NCI-H526 treated with DMSO at 0.1 percent for 48 hours (cell line): ENCODE results near the gene SYCP2.
A peak's percentile ranks its signal among the peaks of the same experiment; 100 is the strongest.

Source experiments
- DNase-seq: peaks from one replicate; lab custom pipeline; 2025; lab: John Stamatoyannopoulos, UW

Gene SYCP2

DNA sequence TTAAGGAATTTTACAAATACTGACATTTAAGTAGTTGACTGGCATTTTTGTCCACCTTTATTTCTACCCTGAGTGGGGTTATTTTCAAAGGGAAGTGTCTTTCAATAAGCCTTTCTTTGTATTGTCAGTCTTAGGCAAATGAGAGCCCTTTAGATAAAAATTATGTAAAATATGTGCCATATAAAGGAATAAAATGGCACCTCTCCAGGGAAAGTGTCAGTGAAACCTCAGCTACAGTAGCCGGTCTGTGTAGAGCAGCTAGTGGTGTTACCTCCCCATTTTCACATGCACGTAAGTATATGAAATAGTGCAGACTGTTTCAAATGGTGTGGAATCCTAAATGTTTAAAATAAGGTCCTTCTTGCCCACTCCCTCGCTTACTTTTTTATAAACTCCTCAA, 11.7 kb upstream of the SYCP2 start:
- peak; percentile 92 for DNase-seq

GRCh38 chr20:59944726-59945125, 11.3 kb upstream of the SYCP2 start:
- no peak for DNase-seq

DNA sequence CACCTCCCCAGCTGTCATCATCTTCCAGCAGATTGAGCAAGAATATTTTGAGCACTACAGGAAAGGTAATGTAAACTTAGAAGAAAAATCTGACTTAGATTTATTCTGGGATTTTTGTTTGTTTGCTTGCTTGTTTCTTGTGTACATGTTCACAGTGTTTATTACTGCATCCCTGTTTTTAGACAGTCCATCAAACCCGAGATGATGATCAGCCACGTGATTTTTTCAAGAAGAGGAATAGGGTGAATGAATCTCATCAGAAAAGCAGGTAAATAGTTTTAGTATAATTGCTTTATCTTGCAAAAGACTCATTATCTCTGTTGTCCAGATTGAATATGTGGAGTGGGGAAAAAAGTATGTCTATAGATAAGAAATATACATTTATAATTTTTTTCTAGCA, 8.8 kb upstream of the SYCP2 start:
- no peak for DNase-seq

- no peak for DNase-seq
These were observed 7.5 kb upstream of the SYCP2 start for GRCh38 chr20:59940956-59941294.

DNA sequence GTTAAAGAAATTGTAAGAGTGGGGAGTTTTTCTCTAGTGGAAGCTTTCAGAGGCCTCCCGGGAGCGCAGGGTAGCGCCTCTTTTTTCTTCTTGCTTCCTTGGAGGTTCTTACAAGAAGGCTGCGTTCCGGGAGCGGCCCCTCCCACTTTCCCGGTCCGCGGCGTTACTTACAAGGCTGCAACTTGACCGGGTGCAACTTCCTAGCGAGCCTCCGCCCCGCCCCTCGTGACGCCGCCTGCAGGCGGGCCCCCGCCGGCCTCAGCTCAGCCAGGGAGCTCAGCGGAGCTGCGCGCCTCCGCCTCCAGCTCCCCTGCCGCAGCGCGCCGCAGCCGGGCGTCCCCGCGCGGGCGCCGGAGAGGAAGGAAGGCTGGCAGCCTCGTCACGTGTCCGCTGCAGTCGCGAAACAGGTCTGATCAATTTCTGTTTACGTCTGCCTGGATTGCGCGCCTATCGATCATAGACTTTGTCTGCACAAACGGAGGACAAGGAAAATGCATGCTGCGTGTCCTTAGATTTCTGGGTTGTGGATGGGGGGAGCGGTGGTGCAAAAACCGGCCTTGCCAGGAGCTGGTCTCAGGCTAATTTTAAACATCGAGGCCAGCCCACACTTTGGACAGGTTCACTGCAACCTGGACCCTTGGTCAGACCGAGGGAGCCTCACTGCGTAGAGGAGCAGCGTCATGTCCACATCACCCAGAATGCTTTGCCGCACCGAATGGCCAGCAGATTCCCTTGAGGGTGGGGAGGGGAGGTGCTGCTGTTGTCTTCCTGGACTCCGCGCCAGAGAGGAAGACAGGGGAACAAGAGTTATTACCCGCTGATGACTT, 6.9 kb upstream of the SYCP2 start, which contains the start of the genes FAM217B and PPP1R3D:
Gene FAM217B (plus strand): TSS at position 261 of the 827 bp plus-strand sequence. CDS start 3,555 bp downstream, outside the sequence.
Gene PPP1R3D (minus strand): TSS at position 177 of the 827 bp plus-strand sequence. CDS start 374 bp downstream, outside the sequence.
- peak; percentile 85 for DNase-seq

DNA sequence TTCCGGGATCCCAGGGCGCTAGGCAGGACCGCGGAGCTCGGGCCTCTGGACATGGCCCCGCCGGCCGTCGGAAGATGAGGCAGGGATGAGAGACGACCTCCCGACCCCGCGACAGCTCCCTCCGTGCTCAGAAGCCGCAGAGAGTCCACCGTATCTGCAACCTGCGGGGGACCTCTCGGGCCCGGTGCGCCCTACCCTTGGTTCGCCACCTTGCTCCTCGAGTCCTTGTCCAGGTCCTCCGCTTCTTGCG, 6.4 kb upstream of the SYCP2 start:
- DNase-seq = no peak

DNA sequence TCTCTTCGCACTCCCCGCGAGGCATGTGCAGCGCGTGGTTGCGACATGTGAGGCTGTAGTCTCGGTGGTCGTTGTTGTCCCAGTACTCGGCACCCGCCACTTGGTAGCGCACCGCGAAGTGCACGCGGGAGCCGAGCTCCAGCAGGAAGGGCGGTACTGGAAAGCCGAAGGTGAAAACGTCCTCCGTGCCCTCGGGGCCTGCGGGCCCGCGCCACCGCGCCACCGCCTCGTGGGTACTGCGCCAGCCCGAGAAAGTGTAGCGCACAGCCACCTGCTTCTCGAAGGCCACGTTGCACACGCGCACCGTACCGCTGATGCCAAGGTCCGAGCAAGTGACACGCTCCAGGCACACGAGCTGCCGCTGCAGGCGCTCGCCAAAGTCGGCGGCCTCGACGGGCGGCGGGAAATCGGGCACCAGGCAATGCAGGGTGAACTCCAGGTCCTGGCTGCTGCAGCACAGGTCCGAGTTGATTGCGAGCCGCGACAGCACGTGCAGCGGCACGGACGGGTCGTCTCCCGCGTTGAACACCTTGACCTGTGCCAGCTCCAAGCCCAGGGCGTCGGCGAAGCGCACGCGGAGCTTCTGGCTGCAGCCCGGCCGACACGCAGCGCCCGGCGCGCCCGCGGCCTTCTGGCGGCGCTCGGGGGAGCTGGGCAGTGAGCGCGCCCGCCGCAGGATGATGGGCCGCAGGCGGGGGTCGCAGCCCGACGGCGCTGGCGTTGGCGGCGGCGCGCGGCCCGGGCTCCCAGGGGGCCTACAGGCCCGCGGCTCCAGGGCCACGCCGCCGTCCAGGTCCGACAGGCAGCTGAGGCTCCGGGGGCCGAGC, 5.8 kb upstream of the SYCP2 start:
- no peak for DNase-seq

DNA sequence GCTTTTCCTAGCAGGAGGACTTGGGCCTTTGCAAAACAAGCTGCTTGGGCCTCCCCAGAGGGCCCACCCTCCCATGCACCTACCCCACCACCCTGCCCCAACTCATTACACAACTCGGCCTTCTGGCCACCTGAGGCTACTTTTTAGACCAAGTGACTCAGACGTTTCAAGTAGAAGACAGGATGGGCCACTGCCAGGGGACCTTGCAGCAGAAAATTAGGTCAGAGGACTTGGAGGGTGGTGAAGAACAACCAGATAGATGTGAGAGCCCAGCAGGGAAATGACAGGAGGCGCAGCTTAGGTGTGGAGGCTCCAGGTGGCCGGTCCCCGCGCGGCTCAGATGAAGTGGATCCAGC, 5.2 kb upstream of the SYCP2 start:
- no peak for DNase-seq

DNA sequence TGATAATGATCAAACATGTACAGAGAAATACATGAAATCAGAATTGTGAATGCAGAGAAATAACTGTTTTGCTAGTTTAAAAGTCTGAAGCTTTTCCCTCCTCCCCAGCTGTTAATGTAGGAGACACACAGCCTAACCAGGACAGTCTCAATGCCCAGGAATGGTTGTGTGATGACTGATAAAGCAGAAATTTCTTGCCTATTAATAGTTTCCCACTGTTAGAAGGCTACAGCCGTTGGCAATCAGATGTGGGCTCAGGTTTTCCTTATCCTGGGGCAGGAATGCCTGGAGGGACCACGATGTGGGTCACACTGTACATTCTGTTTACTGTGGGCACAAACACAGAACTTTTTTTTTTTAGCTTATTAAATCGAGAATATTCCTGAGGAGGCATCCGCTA, 4.8 kb upstream of the SYCP2 start:
- DNase-seq = no peak

GRCh38 chr20:59937150-59937549, 3.7 kb upstream of the SYCP2 start:
- DNase-seq = no peak

GRCh38 chr20:59936409-59936808, 3.0 kb upstream of the SYCP2 start:
- DNase-seq = no peak

GRCh38 chr20:59935457-59936185, 2.2 kb upstream of the SYCP2 start:
- DNase-seq = no peak

GRCh38 chr20:59933849-59934585, 580 bp upstream of the SYCP2 start:
- peak; percentile 74 for DNase-seq

DNA sequence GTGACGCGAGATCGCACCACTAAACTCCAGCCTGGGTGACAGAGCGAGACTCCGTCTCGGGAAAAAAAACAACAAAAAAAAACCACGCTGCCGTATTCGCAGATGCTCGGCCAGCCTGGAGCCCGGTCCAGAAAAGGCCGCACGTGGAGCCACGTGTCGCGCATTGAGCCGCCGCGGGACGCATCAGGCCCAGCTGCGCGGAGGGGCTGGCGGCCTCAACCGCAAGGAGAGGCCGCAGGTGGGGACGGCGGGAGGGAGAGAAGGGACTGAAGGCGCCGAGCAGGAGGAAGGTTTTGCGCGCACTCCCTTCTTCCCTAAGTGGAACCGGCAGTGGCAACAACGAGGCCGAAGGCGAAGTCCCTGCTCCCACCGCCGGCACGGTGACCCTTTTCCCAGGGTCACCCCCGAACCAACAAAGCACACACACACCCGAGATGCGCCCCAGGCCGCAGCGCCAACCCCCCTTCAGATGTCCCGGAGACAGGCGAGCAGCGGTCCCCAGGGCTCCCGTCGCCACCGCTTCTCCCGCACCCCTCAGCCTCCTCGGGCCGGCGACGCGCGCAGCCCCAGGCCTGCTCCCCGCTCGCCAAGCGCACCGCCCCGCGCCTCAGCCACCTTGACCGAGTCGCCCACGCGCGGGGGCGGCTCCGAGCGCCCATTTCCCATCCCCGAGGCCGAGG, 681 bp downstream of the SYCP2 start:
- no peak for DNase-seq

GRCh38 chr20:59931511-59932312, 1.7 kb downstream of the SYCP2 start:
- DNase-seq = no peak

DNA sequence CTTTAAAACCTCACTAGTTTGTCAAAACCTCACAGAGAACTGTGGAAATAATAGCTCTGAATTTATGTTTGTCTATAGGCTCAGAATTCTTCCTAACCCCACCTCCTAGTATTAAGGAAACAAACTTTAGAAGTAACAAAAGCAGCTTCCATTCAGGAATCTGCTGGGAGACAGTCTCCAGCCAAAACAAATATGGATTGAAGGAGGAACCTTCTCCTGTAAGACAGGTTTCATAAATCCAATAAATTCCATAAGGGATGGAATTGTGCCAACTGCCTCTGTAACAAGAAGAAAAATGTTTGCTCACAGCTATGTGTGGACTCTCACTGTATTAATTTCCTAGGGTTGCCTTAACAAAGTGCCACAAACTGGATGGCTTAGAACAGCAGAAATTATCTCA, 7.5 kb downstream of the SYCP2 start:
- DNase-seq = no peak

- DNase-seq = no peak
These were observed 8.1 kb downstream of the SYCP2 start for GRCh38 chr20:59925359-59925758.

DNA sequence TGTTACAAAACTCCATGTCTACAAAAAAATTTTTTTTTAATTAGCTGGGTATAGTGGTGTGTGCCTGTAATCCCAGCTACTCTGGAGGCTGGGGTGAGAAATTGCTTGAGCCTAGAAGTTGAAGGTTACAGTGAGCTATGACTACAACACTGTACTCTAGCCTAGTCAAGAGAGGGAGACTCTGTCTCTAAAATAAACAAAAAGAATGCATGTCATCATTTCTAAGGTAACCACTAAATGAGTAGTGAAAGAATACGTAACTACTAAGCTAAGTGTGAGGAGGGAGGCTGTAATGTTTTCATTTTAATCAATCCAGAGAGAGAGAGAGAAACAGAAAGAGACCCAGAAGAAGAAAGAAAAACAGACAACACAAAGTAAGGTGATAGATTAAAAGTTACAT, 9.9 kb downstream of the SYCP2 start:
- no peak for DNase-seq

DNA sequence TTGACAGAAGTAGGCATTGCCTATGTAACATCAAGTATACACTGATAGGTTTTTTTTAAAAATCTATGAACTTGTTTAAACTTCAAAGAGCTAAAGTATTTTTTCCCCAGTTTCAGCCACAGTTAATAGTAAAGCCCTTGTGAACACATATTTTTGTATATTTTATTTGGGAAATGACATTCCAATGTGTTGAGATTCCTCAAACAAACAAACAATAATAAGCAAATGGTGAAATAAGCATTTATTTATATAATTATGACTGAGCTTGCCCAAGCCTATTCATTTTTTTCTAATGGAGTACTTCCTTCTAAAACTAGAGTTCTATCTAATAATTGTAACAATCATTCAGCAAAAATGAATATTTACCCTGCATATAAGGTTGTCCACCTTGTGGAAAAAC, 12.5 kb downstream of the SYCP2 start:
- DNase-seq = no peak

DNA sequence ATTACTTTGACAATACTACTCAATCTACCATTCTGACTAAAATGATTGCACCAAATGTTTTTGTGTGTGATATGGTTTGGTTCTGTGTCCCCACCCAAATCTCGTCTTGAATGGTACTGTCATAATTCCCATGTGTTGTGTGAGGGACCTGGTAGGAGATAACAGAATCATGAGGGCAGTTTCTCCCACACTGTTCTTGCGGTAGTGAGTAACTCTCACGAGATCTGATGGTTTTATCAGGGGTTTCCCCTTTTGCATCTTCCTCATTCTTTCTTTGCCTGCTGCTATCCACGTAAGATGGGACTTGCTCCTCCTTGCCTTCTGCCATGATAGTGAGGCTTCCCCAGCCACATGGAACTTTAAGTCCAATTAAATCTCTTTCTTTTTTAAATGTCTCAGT, 20.8 kb downstream of the SYCP2 start:
- no peak for DNase-seq

- DNase-seq = no peak
These were observed 22.4 kb downstream of the SYCP2 start for GRCh38 chr20:59911041-59911440.
